ENCODE results near the gene BAAT.

Gene BAAT

GRCh38 chr9:101387871-101388506 is 3.2 kb upstream of the BAAT start:
- DNase-seq (ENCODE audit: low read depth): no peak
- TF ChIP-seq CTCF (IDR thresholded peaks at IDR 0.05; ENCODE audit: low read depth, low read length, missing control alignments): peak; percentile 49
- no peak overlapping the region for H3K4me3 ChIP-seq (ENCODE audit: low read depth, low read length)

GRCh38 chr9:101383361-101383760 is 1.4 kb downstream of the BAAT start:
- no peak for TF ChIP-seq CTCF (IDR thresholded peaks at IDR 0.05; ENCODE audit: low read depth, low read length, missing control alignments)

GRCh38 chr9:101381833-101382342 is 2.9 kb downstream of the BAAT start:
- no peak for TF ChIP-seq CTCF (IDR thresholded peaks at IDR 0.05; ENCODE audit: low read depth, low read length, missing control alignments)

More at GRCh38 chr9:101383361-101383760, 1.4 kb downstream of the BAAT start:
- no peak overlapping the region for H3K4me3 ChIP-seq (ENCODE audit: low read depth, low read length)
- DNase-seq (ENCODE audit: low read depth): no peak

GRCh38 chr9:101381118-101381517 is 3.7 kb downstream of the BAAT start:
- TF ChIP-seq CTCF (IDR thresholded peaks at IDR 0.05; ENCODE audit: low read depth, low read length, missing control alignments): no peak
- no peak for DNase-seq (ENCODE audit: low read depth)
- no peak overlapping the region for H3K4me3 ChIP-seq (ENCODE audit: low read depth, low read length)

More at GRCh38 chr9:101381833-101382342, 2.9 kb downstream of the BAAT start:
- no peak for DNase-seq (ENCODE audit: low read depth)
- no peak overlapping the region for H3K4me3 ChIP-seq (ENCODE audit: low read depth, low read length)

GRCh38 chr9:101380295-101380694 is 4.5 kb downstream of the BAAT start:
- no peak for DNase-seq (ENCODE audit: low read depth)
- TF ChIP-seq CTCF (IDR thresholded peaks at IDR 0.05; ENCODE audit: low read depth, low read length, missing control alignments): no peak
- no peak overlapping the region for H3K4me3 ChIP-seq (ENCODE audit: low read depth, low read length)

- no peak for DNase-seq (ENCODE audit: low read depth)
- H3K4me3 ChIP-seq (ENCODE audit: low read depth, low read length): no peak overlapping the region
- no peak for TF ChIP-seq CTCF (IDR thresholded peaks at IDR 0.05; ENCODE audit: low read depth, low read length, missing control alignments)
Measured at GRCh38 chr9:101376111-101376848, 8.5 kb downstream of the BAAT start.

All from GM12864 (cell line).